WTC11 (cell line): ENCODE results near the gene EML2.

ENCODE experiments used
- ESRRA ChIP-seq: sonication (generic); formaldehyde crosslinking; IDR thresholded peaks from 2 replicates; pipeline ENCODE4 v1.8.1; 2022; ENCODE audit warnings: mild to moderate bottlenecking, missing genetic modification reagents, borderline replicate concordance
- FOXJ3 ChIP-seq: sonication (generic); formaldehyde crosslinking; IDR thresholded peaks from 2 replicates; pipeline ENCODE4 v1.9.0; 2021; ENCODE audit warnings: missing genetic modification reagents, mild to moderate bottlenecking, borderline replicate concordance
- NFYB ChIP-seq: sonication (generic); formaldehyde crosslinking; conservative IDR thresholded peaks from 2 replicates; pipeline ENCODE4 v1.8.0; 2022; ENCODE audit warnings: low read depth, missing genetic modification reagents
- TF ChIP-seq, protein P1 (sequence below): fragments of 200-600 bp; IDR thresholded peaks from 2 replicates; pipeline ENCODE4 v1.8.0; 2022; ENCODE audit warnings: antibody characterized with exemption
- TF ChIP-seq, protein P2 (sequence below): sonication (generic); formaldehyde crosslinking; IDR thresholded peaks from 2 replicates; pipeline ENCODE4 v1.8.1; 2023; ENCODE audit warnings: mild to moderate bottlenecking, missing genetic modification reagents, moderate library complexity
- TF ChIP-seq, protein P3 (sequence below): fragments of 250-450 bp; sonication (Bioruptor Pico); IDR thresholded peaks from 2 replicates; pipeline ENCODE4 v1.9.0; 2021; ENCODE audit warnings: mild to moderate bottlenecking, borderline replicate concordance
- TF ChIP-seq, protein P4 (sequence below): sonication (generic); formaldehyde crosslinking; IDR thresholded peaks from 2 replicates; pipeline ENCODE4 v1.8.1; 2022; ENCODE audit warnings: low read depth, mild to moderate bottlenecking, moderate library complexity, missing genetic modification reagents, borderline replicate concordance

DNA sequence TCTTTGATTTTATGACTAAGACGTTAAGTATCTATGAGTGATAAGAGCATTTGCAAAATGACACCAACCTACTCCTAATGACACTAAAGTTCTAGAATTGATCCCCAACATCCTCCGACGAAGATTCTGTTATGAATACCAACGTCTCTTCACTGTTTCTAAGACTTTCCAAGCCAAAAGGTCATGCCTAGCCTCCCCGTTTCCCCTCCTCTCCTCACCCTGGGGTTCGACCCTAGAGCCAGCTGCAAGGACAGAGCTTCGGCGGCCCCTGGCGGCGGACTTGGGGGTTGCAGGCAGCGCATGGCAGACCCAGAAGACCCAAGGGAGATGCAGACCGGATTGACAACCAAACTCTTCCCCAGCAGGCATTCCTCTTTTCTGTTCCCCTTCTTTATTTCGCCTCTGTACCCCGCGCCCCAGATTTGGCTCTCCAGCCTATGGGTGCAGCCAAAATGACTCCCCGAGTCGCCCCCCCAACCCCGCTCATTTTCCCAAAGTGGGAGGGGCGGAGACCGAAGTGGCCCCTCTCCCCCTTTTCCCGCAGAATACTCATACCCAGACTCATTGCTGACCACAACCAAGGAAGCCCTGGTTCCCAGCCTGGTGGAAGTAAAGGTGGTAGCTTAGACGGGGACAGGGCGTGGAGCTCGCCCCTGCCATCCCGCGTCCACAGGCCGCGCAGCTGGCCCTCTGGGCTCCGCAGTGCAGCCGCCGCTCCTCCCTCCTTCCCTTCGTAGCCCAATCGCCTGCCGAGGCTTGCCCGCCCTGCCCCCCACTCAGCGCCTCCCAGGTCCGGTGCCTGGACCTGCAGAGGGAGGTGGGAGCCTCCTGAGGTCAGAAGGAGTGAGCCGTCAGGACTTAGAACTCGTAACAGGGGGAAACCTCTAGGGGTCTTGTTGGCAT lies 4.1 kb upstream of the EML2 start:
- TF ChIP-seq ESRRA (no peak; the same call in 1 of the 2 replicates), NFYB (CRISPR knock-in tag) (no peak), FOXJ3 (no peak)
- TF ChIP-seq, protein P1, sequence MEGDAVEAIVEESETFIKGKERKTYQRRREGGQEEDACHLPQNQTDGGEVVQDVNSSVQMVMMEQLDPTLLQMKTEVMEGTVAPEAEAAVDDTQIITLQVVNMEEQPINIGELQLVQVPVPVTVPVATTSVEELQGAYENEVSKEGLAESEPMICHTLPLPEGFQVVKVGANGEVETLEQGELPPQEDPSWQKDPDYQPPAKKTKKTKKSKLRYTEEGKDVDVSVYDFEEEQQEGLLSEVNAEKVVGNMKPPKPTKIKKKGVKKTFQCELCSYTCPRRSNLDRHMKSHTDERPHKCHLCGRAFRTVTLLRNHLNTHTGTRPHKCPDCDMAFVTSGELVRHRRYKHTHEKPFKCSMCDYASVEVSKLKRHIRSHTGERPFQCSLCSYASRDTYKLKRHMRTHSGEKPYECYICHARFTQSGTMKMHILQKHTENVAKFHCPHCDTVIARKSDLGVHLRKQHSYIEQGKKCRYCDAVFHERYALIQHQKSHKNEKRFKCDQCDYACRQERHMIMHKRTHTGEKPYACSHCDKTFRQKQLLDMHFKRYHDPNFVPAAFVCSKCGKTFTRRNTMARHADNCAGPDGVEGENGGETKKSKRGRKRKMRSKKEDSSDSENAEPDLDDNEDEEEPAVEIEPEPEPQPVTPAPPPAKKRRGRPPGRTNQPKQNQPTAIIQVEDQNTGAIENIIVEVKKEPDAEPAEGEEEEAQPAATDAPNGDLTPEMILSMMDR: peak; percentile 99
- TF ChIP-seq, protein P2, sequence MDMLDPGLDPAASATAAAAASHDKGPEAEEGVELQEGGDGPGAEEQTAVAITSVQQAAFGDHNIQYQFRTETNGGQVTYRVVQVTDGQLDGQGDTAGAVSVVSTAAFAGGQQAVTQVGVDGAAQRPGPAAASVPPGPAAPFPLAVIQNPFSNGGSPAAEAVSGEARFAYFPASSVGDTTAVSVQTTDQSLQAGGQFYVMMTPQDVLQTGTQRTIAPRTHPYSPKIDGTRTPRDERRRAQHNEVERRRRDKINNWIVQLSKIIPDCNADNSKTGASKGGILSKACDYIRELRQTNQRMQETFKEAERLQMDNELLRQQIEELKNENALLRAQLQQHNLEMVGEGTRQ (CRISPR knock-in tag): no peak
- TF ChIP-seq, protein P3, sequence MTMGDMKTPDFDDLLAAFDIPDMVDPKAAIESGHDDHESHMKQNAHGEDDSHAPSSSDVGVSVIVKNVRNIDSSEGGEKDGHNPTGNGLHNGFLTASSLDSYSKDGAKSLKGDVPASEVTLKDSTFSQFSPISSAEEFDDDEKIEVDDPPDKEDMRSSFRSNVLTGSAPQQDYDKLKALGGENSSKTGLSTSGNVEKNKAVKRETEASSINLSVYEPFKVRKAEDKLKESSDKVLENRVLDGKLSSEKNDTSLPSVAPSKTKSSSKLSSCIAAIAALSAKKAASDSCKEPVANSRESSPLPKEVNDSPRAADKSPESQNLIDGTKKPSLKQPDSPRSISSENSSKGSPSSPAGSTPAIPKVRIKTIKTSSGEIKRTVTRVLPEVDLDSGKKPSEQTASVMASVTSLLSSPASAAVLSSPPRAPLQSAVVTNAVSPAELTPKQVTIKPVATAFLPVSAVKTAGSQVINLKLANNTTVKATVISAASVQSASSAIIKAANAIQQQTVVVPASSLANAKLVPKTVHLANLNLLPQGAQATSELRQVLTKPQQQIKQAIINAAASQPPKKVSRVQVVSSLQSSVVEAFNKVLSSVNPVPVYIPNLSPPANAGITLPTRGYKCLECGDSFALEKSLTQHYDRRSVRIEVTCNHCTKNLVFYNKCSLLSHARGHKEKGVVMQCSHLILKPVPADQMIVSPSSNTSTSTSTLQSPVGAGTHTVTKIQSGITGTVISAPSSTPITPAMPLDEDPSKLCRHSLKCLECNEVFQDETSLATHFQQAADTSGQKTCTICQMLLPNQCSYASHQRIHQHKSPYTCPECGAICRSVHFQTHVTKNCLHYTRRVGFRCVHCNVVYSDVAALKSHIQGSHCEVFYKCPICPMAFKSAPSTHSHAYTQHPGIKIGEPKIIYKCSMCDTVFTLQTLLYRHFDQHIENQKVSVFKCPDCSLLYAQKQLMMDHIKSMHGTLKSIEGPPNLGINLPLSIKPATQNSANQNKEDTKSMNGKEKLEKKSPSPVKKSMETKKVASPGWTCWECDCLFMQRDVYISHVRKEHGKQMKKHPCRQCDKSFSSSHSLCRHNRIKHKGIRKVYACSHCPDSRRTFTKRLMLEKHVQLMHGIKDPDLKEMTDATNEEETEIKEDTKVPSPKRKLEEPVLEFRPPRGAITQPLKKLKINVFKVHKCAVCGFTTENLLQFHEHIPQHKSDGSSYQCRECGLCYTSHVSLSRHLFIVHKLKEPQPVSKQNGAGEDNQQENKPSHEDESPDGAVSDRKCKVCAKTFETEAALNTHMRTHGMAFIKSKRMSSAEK (CRISPR knock-in tag): no peak
- TF ChIP-seq, protein P4, sequence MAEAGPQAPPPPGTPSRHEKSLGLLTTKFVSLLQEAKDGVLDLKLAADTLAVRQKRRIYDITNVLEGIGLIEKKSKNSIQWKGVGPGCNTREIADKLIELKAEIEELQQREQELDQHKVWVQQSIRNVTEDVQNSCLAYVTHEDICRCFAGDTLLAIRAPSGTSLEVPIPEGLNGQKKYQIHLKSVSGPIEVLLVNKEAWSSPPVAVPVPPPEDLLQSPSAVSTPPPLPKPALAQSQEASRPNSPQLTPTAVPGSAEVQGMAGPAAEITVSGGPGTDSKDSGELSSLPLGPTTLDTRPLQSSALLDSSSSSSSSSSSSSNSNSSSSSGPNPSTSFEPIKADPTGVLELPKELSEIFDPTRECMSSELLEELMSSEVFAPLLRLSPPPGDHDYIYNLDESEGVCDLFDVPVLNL (CRISPR knock-in tag): no peak
